ENCODE data around the gene ADK.
"Not testable (repeated sequence)": the region's sequence is repeated elsewhere in the genome, so short reads cannot be mapped to it uniquely, and the experiment has no call there.

Gene ADK

GRCh38 chr10:74244097-74244685 is 93.2 kb downstream of the ADK start:
- peak; percentile 24 for DNase-seq

- no peak for DNase-seq
Measured at GRCh38 chr10:74244807-74245206, 93.8 kb downstream of the ADK start.

GRCh38 chr10:74246495-74246894 is 95.5 kb downstream of the ADK start:
- no peak for DNase-seq

GRCh38 chr10:74249865-74250264 is 98.8 kb downstream of the ADK start:
- DNase-seq, result no peak

- DNase-seq, result no peak
Measured at GRCh38 chr10:74255214-74255613, 104.2 kb downstream of the ADK start.

GRCh38 chr10:74255888-74256357 is 104.9 kb downstream of the ADK start:
- no peak for DNase-seq

GRCh38 chr10:74262856-74263255 is 111.8 kb downstream of the ADK start:
- DNase-seq, result no peak

GRCh38 chr10:74263996-74264395 is 113.0 kb downstream of the ADK start:
- DNase-seq, result no peak

- no peak for DNase-seq
Measured at GRCh38 chr10:74272288-74272687, 121.3 kb downstream of the ADK start.

GRCh38 chr10:74275755-74276290 is 124.8 kb downstream of the ADK start:
- no peak for DNase-seq

- DNase-seq, result no peak
Measured at GRCh38 chr10:74276416-74276815, 125.4 kb downstream of the ADK start.

- DNase-seq, result no peak
Measured at GRCh38 chr10:74282151-74282847, 131.3 kb downstream of the ADK start.

- no peak for DNase-seq
Measured at GRCh38 chr10:74282848-74283210, 131.8 kb downstream of the ADK start.

- no peak for DNase-seq
Measured at GRCh38 chr10:74289188-74289587, 138.2 kb downstream of the ADK start.

- DNase-seq, result no peak
Measured at GRCh38 chr10:74289951-74290350, 138.9 kb downstream of the ADK start.

- DNase-seq, result no peak
Measured at GRCh38 chr10:74290708-74291107, 139.7 kb downstream of the ADK start.

- DNase-seq, result no peak
Measured at GRCh38 chr10:74292871-74293427, 141.9 kb downstream of the ADK start.

GRCh38 chr10:74293686-74294371 is 142.8 kb downstream of the ADK start:
- no peak for DNase-seq

GRCh38 chr10:74297389-74298080 is 146.5 kb downstream of the ADK start:
- no peak for DNase-seq

GRCh38 chr10:74300074-74300621 is 149.1 kb downstream of the ADK start:
- DNase-seq, result not testable (repeated sequence)

- no peak for DNase-seq
Measured at GRCh38 chr10:74300666-74301065, 149.6 kb downstream of the ADK start.

- DNase-seq, result no peak
Measured at GRCh38 chr10:74305730-74306129, 154.7 kb downstream of the ADK start.

All from effector CD4-positive, alpha-beta T cell (primary cell).